KOPT-K1 (cell line): ENCODE measurements around the gene LINGO4.

ENCODE experiments used
- H3K27ac ChIP-seq: fragments of 200-600 bp; sonication (generic); 2 replicates; pipeline ENCODE4 v1.5.1; 2016; ENCODE audit warnings: antibody characterized with exemption, mild to moderate bottlenecking, low read depth, low read length; ENCODE audit not compliant: poor library complexity, severe bottlenecking
- H3K36me3 ChIP-seq: fragments of 200-600 bp; sonication (generic); 2 replicates; pipeline ENCODE4 v1.5.1; 2017; ENCODE audit warnings: antibody characterized with exemption, mild to moderate bottlenecking, low read length, moderate library complexity; ENCODE audit not compliant: insufficient read depth
- H3K9me3 ChIP-seq: fragments of 200-600 bp; sonication (generic); 2 replicates; pipeline ENCODE4 v1.5.1; 2017; ENCODE audit warnings: antibody characterized with exemption, low read length, mild to moderate bottlenecking; ENCODE audit not compliant: insufficient read depth, poor library complexity, severe bottlenecking

Gene LINGO4

DNA sequence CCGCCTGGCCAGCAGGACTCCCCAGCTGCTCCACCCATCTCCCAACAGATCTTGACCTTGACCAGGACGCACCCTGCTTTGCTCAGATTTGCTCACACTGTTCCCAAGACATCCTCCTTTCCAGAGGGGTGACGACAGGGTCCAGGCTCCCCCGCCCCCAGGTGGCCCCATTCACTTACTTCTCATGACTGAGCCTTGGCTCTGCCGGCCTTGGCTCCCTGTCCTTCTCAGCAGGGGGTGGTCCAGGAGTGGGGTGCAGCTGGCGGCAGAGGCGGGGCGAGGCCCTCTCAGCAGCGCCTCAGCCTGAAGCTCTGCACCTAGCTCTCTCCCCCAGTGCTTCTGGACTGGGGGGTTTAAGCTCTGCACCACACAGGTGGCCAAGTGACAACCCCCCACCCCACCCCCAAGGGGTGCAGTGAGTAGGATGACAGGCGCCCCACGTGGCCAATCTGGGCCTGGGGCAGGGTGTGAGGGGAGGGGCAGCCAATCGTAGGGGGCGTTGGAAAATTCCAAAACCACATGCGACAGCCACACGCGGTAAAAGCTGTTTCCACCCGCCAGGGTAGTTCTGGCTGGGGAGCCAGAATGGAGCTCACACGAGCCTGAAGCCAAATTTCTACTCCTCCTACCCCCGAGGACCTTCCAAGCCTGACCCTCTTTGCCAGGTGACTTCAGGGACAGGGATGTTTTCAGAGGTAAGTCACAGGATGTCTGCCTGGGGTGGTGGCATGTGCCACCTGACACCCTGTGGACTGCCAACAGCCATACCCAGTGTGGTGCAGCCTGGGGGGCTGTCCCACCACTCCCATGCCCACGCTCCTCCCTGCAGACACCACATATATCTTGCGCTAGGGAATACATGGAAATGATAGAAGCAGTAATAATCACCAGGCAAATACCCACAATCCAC is 20.8 kb upstream of the LINGO4 start:
- H3K9me3 ChIP-seq = no peaks in the 10 kb centered on the region
- H3K36me3 ChIP-seq = no peaks in the 10 kb centered on the region
- peak overlapping the region; percentile 16 for H3K27ac ChIP-seq

DNA sequence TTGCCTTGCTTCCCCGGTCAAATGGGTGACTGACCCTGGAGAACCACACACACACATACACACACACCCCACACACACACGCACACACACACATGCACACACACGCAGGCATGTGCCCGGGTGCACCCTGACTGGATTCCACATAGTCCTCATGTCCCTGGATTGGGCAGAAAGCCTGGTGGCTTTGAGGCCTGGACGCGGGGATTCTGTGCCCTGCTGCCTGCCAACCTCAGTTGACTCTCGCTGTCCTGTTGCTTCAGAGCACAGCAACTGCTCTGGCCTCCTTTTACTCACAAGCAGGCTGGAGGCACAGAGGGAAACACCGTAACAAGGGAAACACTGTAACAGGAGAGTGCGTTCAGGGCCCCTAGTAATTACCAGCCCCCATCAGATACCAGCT is 20.0 kb upstream of the LINGO4 start:
- H3K27ac ChIP-seq = no peak overlapping the region
- no peaks in the 10 kb centered on the region for H3K9me3 ChIP-seq
- H3K36me3 ChIP-seq = no peaks in the 10 kb centered on the region

DNA sequence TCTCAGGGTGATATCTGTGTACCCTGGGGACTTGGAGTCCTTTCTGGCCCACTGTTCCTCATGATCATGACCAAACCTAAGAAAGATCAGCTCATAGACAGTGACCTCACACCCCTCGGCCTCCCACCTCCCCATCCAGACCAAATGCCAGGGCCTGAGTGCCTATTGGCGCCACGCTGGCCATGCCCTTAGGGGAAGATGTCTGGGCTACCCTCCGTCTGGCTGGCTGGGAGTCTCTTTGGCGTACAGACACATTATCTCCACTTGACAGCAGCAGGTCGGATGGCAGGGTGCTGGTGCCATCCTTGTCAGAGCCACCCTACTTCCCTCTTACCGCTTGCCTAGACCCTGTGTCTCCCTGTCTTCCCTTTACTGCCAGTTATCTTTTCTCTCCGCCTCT is 18.0 kb upstream of the LINGO4 start:
- Histone ChIP-seq H3K27ac (no peak overlapping the region), H3K36me3 (no peaks in the 10 kb centered on the region), H3K9me3 (no peaks in the 10 kb centered on the region)

DNA sequence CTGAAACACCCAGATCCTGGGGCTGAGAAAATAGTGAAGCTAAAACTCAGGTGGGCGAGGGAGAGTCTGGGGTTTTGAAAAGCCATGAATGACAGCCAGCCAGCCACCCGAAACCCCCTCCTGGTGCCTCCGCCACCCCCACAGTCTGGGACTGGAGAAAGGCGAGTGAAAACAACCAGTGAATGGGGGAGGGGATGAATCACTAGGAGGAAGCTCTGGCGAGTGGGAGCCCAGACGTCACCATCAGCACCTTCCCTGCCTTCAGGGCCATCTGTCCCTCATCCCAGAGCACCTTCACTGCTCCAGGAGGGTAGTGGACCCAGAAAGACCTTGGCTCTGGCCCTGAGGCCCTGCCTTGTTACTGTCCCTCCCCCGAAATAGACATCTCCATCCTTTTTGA is 17.2 kb upstream of the LINGO4 start:
- Histone ChIP-seq H3K27ac (no peak overlapping the region), H3K36me3 (no peaks in the 10 kb centered on the region), H3K9me3 (no peaks in the 10 kb centered on the region)

DNA sequence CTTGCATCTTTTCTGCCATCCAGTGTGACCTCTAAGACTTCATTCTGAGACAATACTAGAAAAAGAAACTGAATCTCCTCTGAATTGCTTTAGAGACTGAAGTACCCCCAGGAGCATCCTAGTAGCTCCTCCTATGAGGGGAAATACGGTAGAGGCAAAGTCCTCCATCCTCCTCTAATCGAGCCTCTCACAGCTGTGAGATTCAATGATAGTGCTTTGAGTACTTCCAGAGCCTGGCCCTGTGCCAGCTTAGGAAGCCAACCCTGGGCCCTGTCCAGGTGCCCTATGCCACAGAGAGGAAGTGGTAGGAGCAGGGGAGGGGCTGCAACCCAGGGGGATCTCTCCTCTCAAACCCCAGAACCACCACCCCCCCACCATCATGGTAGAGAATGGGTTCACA is 15.7 kb upstream of the LINGO4 start:
- H3K9me3 ChIP-seq = no peaks in the 10 kb centered on the region
- no peaks in the 10 kb centered on the region for H3K36me3 ChIP-seq
- H3K27ac ChIP-seq = no peak overlapping the region

DNA sequence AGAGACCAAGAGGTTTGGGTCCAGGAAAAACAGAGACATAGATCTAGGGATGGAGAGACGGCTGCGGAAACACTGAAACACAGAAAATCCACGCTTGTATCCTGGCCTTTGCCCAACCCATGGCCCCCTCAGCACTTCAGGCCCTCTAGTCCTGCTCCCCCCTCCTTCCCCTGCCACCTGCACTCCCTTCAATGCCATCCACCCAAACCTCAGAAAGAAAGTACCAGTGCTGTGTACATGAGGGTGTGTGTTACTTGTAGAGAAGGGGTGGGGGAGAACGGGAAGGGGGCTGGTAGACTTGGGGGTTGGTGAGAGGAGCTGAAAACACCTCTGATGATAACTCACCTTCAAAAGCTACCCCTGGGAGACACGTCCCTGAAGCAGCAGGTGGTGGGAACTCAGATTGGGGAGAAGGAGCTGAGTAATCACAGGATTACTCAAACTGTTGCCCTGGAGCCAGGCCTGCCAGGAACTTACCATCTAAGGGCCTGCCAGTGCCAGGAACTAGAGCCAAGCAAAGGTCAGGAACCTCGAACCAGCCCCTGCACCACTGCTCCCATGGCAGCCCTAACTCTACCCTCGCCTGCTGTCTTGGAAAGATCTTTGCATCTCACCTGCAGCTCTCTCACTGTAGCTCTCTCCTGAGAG is 14.9 kb upstream of the LINGO4 start:
- Histone ChIP-seq H3K36me3 (no peaks in the 10 kb centered on the region), H3K27ac (peak overlapping the region; percentile 23), H3K9me3 (no peaks in the 10 kb centered on the region)

DNA sequence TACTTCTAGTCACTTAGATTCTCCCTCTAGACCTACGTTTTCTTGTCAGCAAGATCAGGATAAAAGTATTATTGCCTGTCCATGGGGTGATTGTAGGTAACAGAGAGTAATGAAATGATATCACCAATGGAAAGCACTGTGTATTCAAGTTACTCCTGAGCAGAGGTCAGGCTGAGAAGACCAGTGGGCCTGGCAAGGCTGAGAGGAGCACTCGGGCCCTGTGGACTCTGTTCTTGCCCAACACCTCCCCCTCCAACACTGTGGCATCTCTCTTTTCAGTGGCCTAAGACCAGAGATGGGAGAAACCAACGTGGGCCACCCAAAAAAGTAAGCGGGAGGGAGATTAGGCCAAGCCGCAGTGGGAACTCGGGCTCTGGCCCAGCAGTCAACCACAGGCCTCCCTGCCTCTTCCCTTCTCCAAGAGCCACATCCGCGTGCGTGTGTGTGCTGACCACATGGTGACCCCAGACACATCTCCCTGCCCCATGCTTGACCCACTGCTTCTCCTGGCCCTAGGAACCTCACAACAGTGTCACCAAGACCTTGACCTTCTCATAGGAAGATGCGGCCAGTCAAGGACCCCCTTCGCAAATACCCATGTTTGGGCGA is 14.1 kb upstream of the LINGO4 start:
- Histone ChIP-seq H3K27ac (peak overlapping the region; percentile 23), H3K36me3 (no peaks in the 10 kb centered on the region), H3K9me3 (no peaks in the 10 kb centered on the region)

DNA sequence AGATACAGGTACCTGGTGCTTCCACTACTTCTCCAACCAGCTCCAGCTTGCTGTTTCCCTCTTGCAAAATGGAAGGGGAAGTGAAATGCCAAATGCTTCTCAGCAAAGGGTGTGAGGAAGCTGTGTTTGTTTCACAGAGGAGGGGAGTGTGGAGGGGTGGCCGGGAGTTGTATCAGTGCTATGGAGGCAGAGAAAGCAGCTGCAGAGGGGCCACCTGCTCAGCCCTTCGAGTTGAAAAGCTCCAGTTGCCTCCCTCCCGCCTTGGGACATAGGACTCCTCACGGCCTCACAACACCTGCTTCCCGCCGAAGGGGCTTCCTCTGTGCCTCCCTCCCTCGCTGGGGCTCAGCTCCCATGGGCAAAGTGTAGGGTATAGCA is 12.1 kb upstream of the LINGO4 start:
- no peaks in the 10 kb centered on the region for H3K36me3 ChIP-seq
- H3K9me3 ChIP-seq = no peaks in the 10 kb centered on the region
- peak overlapping the region; percentile 40 for H3K27ac ChIP-seq

DNA sequence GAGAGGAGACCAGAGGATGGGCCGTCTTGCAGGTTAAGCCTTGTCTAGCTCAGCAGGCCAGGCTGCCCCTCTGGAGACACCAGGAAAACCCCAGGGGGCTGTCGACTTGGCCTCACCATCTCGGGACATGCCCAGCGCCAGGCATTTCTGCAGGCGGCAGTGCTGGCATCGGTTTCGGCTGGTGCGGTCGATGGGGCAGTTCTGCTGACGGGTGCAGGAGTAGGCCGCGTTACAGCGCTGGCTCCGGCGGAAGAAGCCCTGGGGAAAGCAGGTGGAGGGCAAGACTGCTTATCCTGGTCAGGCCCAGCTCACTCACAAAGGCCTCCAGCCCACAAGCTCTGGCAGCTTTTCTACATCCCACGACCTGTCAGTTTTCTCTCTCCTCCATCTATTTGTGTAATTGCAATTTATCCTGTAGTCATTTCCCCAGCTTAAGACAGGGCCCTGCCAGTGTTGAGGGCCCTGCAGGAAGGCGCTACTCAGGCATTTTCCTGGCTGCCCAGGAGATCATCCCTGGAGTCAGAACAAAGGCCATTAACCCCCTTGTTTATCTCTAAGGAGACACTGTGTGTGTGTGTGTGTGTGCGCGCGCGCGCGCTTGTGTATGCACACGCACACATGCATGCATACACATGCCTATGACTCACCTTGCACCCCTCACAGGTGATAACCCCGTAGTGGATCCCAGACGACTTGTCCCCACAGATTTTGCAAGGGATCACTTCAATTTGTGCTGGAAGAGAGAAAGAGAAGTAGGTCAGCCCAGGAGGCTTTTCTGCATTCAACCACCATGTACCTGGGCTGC is 11.5 kb upstream of the LINGO4 start:
- Histone ChIP-seq H3K27ac (peak overlapping the region; percentile 40), H3K36me3 (no peaks in the 10 kb centered on the region), H3K9me3 (no peaks in the 10 kb centered on the region)

DNA sequence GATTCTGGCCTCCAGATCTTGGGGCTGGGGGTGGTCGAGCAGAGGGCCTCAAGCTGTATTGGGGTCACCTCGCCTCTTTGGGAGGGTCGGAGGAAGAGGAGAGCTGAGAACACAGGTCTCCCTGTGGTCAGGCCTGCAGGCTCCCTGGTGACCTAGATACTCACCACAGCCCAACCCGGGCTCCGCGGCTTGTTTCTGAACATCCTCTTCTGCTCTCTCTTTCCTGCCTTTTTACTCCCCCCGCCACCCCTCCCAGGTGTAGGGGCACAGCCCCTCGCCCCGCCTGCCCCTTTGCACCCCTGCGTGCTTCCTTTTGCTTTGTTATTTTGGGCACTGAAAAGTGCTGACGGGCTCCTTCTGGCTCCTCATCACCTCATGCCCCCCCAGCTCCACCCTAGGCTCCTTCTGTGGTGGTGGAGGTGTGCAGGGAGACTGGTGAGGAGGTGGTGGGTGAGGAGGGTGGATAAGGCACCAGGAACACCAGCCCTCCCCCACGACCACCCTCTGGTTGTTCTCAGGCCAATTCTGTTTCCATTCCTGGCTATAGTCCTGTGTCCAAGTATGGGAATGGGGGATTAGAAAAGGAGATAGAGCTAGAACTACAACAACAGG is 10.6 kb upstream of the LINGO4 start:
- Histone ChIP-seq H3K27ac (no peak overlapping the region), H3K36me3 (no peaks in the 10 kb centered on the region)

DNA sequence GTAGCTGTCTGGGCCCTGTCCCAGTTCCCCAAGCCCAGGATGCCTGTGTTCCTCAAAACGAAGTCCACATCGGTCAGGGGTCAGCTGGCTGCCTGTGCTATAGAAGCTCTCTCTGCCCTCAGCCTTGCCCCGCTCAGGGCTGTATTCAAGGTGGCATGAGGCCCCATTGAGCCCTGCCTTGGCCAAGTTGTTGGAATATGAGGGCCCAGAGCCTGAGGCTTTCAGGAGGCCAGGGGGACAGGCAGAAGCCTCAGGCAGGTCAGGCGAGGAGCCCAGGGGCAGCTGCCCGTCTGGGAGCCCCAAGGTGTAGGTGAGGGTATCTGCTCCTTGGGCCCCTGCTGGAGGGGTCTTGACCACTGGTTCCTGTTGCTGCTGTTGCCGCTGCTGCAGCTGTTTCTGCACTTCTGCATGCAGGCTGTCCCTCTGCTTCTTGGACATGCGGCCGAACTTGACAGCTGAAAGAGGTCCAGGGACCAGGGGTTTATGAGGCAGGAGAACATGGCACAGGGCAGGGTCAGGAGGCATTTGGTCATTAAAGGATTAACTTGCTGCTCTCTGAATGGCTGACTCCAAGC is 9.8 kb upstream of the LINGO4 start:
- Histone ChIP-seq H3K27ac (no peak overlapping the region), H3K36me3 (no peaks in the 10 kb centered on the region), H3K9me3 (no peaks in the 10 kb centered on the region)

More for the DNA sequence above, 10.6 kb upstream of the LINGO4 start:
- no peaks in the 10 kb centered on the region for H3K9me3 ChIP-seq

DNA sequence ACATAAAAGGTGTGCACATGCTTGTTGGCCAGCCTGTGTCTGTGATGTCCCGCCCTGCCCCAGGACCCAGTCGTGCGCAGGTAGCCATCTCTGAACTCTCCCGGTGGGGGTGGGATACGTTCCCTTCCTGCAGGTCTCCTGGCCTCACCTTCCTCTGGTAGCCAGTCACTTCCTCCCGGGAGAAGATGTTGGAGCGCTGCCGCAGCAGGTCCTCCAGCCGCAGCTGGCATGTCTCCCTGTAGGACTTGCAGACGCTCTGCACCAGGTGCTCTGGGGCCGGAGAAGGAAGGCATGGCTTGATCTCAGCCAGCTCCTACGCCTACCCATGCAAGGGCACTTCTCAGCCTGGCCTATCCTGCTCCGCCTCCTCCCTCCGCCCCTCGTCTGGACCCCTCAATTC is 9.2 kb upstream of the LINGO4 start:
- no peaks in the 10 kb centered on the region for H3K36me3 ChIP-seq
- no peak overlapping the region for H3K27ac ChIP-seq
- H3K9me3 ChIP-seq = no peaks in the 10 kb centered on the region

DNA sequence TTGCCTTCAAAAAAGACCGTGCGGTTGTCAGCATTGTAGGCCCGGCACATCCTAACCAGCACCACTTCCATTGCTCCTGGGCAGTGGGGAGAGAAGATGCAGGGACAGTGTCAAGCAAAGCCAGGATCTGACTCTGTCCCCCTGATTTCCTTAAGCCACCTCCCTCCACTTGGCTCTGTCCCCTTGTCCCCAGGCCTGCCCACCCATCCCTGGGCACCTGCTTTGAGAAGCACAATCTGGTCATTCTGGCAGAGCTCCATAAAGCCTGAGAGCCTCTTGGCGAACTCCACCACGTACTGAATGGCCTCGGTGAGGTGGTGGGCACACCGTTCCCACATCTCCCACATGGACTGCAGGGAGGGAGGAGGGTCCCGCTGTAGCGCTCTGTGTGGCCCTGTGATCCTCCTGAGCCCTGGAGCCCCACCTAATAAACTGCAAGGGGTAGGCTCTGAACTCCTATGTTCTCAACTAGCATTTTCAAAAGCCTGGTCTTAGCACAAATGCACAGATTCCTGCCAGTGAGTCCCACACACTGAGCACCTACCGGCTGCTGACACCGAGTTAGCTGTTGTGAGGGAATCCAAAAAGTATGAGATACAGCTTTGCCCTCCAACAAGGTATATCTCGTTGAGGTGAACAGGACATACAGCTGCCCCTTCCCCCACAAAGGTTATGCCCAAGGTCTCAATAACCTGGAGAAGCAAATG is 8.2 kb upstream of the LINGO4 start:
- no peak overlapping the region for H3K27ac ChIP-seq
- no peaks in the 10 kb centered on the region for H3K36me3 ChIP-seq

DNA sequence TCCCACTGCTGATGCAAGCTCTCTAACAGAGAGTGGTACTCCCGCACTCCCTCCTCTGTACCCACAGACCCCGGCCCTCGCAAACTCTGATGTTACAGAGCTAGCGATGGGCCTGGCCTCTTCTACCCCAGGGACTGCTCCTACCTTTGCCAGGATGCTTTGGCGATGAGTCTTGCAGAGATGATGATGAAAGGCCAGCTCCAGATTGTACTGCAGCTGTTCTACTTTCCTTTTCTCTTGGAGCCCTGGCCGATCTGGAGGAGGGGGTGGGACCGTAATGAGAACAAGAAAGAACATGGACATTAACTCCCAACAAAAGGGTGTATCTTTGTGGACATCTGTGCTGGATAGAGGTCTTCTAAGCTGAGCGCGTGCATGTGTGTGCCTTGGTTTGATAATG is 6.0 kb upstream of the LINGO4 start:
- no peak overlapping the region for H3K27ac ChIP-seq
- H3K36me3 ChIP-seq = no peaks in the 10 kb centered on the region
- H3K9me3 ChIP-seq = no peaks in the 10 kb centered on the region

More for the DNA sequence above, 8.2 kb upstream of the LINGO4 start:
- H3K9me3 ChIP-seq = no peaks in the 10 kb centered on the region
